ENCODE data around the gene PIGC.
A peak's percentile ranks its signal among the peaks of the same experiment; 100 is the strongest.
"Not testable (repeated sequence)": the region's sequence is repeated elsewhere in the genome, so short reads cannot be mapped to it uniquely, and the experiment has no call there.

The PIGC gene

GRCh38 chr1:172455451-172455850, 11.6 kb upstream of the PIGC start:
- Mint-ChIP-seq H3K27me3 (peaks cover 6 to 12% of the 10 kb centered on the region in 2 donors), H3K36me3 (no peaks in the 10 kb centered on the region), H3K4me1 (no peaks in the 10 kb centered on the region), H3K9me3 (no peaks in the 10 kb centered on the region), H3K4me3 (no peak overlapping the region), H3K27ac (no peak overlapping the region)
- ATAC-seq (replicated peaks), result no peak
- DNase-seq, result no peak

GRCh38 chr1:172453607-172454006, 9.7 kb upstream of the PIGC start:
- Mint-ChIP-seq H3K4me3 (no peak overlapping the region), H3K27ac (no peak overlapping the region), H3K9me3 (no peaks in the 10 kb centered on the region), H3K27me3 (peaks cover 6 to 12% of the 10 kb centered on the region in 2 donors), H3K4me1 (peaks cover 2 to 12% of the 10 kb centered on the region in 2 donors), H3K36me3 (no peaks in the 10 kb centered on the region)
- ATAC-seq (replicated peaks), result no peak
- no peak for DNase-seq

GRCh38 chr1:172453153-172453545, 9.3 kb upstream of the PIGC start:
- Mint-ChIP-seq H3K27ac (no peak overlapping the region), H3K4me3 (no peak overlapping the region), H3K36me3 (no peaks in the 10 kb centered on the region), H3K4me1 (peaks cover 2 to 12% of the 10 kb centered on the region in 2 donors), H3K27me3 (peaks cover 6 to 12% of the 10 kb centered on the region in 2 donors), H3K9me3 (no peaks in the 10 kb centered on the region)
- ATAC-seq (replicated peaks), result no peak
- DNase-seq, result no peak

GRCh38 chr1:172452536-172453152, 8.8 kb upstream of the PIGC start:
- Mint-ChIP-seq H3K27ac (no peak overlapping the region), H3K4me3 (no peak overlapping the region), H3K27me3 (peaks cover 6 to 12% of the 10 kb centered on the region in 2 donors), H3K9me3 (no peaks in the 10 kb centered on the region), H3K36me3 (no peaks in the 10 kb centered on the region), H3K4me1 (peaks cover 2 to 12% of the 10 kb centered on the region in 2 donors)
- ATAC-seq (replicated peaks), result no peak
- no peak for DNase-seq

- Mint-ChIP-seq H3K4me3 (no peak overlapping the region), H3K4me1 (peaks cover 2 to 12% of the 10 kb centered on the region in 2 donors), H3K36me3 (no peaks in the 10 kb centered on the region), H3K27ac (no peak overlapping the region), H3K9me3 (no peaks in the 10 kb centered on the region), H3K27me3 (peaks cover 1 to 7% of the 10 kb centered on the region in 2 donors)
- ATAC-seq (replicated peaks) (no peak), DNase-seq (no peak)
Measured at GRCh38 chr1:172451002-172451443, 7.2 kb upstream of the PIGC start.

- Mint-ChIP-seq H3K4me1 (peaks cover 2 to 12% of the 10 kb centered on the region in 2 donors), H3K27me3 (peaks cover 0 to 7% of the 10 kb centered on the region in 2 donors), H3K27ac (no peak overlapping the region), H3K9me3 (no peaks in the 10 kb centered on the region), H3K36me3 (no peaks in the 10 kb centered on the region), H3K4me3 (no peak overlapping the region)
- ATAC-seq (replicated peaks) (no peak), DNase-seq (no peak)
Measured at GRCh38 chr1:172450524-172450885, 6.6 kb upstream of the PIGC start.

- Mint-ChIP-seq H3K9me3 (no peaks in the 10 kb centered on the region), H3K27me3 (peaks cover 0 to 5% of the 10 kb centered on the region in 2 donors), H3K4me3 (peak overlapping the region; percentile 11 to 52), H3K36me3 (no peaks in the 10 kb centered on the region), H3K4me1 (peaks cover 2 to 12% of the 10 kb centered on the region in 2 donors), H3K27ac (no peak overlapping the region)
- ATAC-seq (replicated peaks) (peak; percentile 90 to 93), DNase-seq (peak; percentile 17)
Measured at GRCh38 chr1:172449585-172450523, 6.0 kb upstream of the PIGC start.

- H3K4me3 Mint-ChIP-seq, result no peak overlapping the region
- DNase-seq, result no peak
Measured at GRCh38 chr1:172448995-172449584, 5.2 kb upstream of the PIGC start.

GRCh38 chr1:172447641-172448040, 3.8 kb upstream of the PIGC start:
- ATAC-seq (replicated peaks) (no peak), DNase-seq (no peak)
- Mint-ChIP-seq H3K9me3 (no peaks in the 10 kb centered on the region), H3K27me3 (no peaks in the 10 kb centered on the region), H3K36me3 (peaks cover under 1 to 3% of the 10 kb centered on the region in 2 donors), H3K4me1 (peaks cover 8 to 27% of the 10 kb centered on the region in 2 donors), H3K4me3 (no peak overlapping the region), H3K27ac (no peak overlapping the region)

More at GRCh38 chr1:172448995-172449584, 5.2 kb upstream of the PIGC start:
- Mint-ChIP-seq H3K27me3 (no peaks in the 10 kb centered on the region), H3K36me3 (no peaks in the 10 kb centered on the region), H3K4me1 (peaks cover 5 to 17% of the 10 kb centered on the region in 2 donors), H3K9me3 (no peaks in the 10 kb centered on the region), H3K27ac (no peak overlapping the region)
- ATAC-seq (replicated peaks), result no peak

- H3K4me3 Mint-ChIP-seq, result no peak overlapping the region
- DNase-seq (no peak), ATAC-seq (replicated peaks) (no peak)
- H3K36me3 Mint-ChIP-seq, result peaks cover 10 to 13% of the 10 kb centered on the region in 2 donors
- H3K27me3 Mint-ChIP-seq, result no peaks in the 10 kb centered on the region
- H3K9me3 Mint-ChIP-seq, result no peaks in the 10 kb centered on the region
- H3K4me1 Mint-ChIP-seq, result peaks cover 19 to 38% of the 10 kb centered on the region in 2 donors
- H3K27ac Mint-ChIP-seq, result no peak overlapping the region
Measured at GRCh38 chr1:172446547-172446946, 2.7 kb upstream of the PIGC start.

- H3K27me3 Mint-ChIP-seq, result no peaks in the 10 kb centered on the region
- peak overlapping the region; percentile 89 to 94 for H3K4me3 Mint-ChIP-seq
- H3K27ac Mint-ChIP-seq, result peak overlapping the region; percentile 97
- H3K9me3 Mint-ChIP-seq, result no peaks in the 10 kb centered on the region
- H3K36me3 Mint-ChIP-seq, result peaks cover 20 to 37% of the 10 kb centered on the region in 2 donors
- peaks cover 30 to 39% of the 10 kb centered on the region in 2 donors for H3K4me1 Mint-ChIP-seq
- ATAC-seq (replicated peaks) (no peak), DNase-seq (no peak)
Measured at GRCh38 chr1:172442843-172443565, 865 bp downstream of the PIGC start.

- ATAC-seq (replicated peaks) (no peak), DNase-seq (no peak)
- Mint-ChIP-seq H3K36me3 (peaks cover 20 to 38% of the 10 kb centered on the region in 2 donors), H3K27me3 (no peaks in the 10 kb centered on the region), H3K9me3 (no peaks in the 10 kb centered on the region), H3K27ac (no peak overlapping the region), H3K4me1 (peaks cover 30 to 39% of the 10 kb centered on the region in 2 donors), H3K4me3 (no peak overlapping the region)
Measured at GRCh38 chr1:172442404-172442803, 1.5 kb downstream of the PIGC start.

- not testable (repeated sequence) for H3K27ac Mint-ChIP-seq; H3K4me3 Mint-ChIP-seq; H3K27me3 Mint-ChIP-seq; DNase-seq; ATAC-seq (replicated peaks); H3K9me3 Mint-ChIP-seq
- peaks cover 33 to 39% of the 10 kb centered on the region in 2 donors for H3K4me1 Mint-ChIP-seq
- H3K36me3 Mint-ChIP-seq, result peaks cover 20 to 39% of the 10 kb centered on the region in 2 donors
Measured at GRCh38 chr1:172437183-172437582, 6.7 kb downstream of the PIGC start.

GRCh38 chr1:172431721-172432192, 12.1 kb downstream of the PIGC start:
- H3K4me1 Mint-ChIP-seq, result peaks cover 16 to 21% of the 10 kb centered on the region in 2 donors
- ATAC-seq (replicated peaks) (no peak), DNase-seq (no peak)
- peaks cover 4 to 9% of the 10 kb centered on the region in 2 donors for H3K36me3 Mint-ChIP-seq
- no peak overlapping the region for H3K27ac Mint-ChIP-seq
- H3K9me3 Mint-ChIP-seq, result peaks cover 0 to 2% of the 10 kb centered on the region in 2 donors
- H3K4me3 Mint-ChIP-seq, result no peak overlapping the region
- H3K27me3 Mint-ChIP-seq, result no peaks in the 10 kb centered on the region

Measured in stimulated activated naive B cell treated with anti-CD40 and anti-IgM and Interleukin-4, amounts not matched to agents 10 μg/mL and 1 μg/mL and 100 μg/mL, for 72 hours (primary cell).